Cardiac fibroblast (primary cell): ENCODE results near the gene TNFSF13B.

Source experiments
- DNase-seq, 2 donors: peaks; one replicate each; pipeline versions ENCODE4 v3.0.0 to v3.0.0-alpha.2; 2010; ENCODE audit warnings: low read depth in 2 of 2
- H3K4me3 ChIP-seq, 2 donors: replicated peaks in 1 of 2; 1 replicate in 1 of 2; 2 replicates in 1 of 2; pipeline ENCODE4 v1.5.1; 2011; ENCODE audit warnings: low read depth in 2 of 2, low read length in 2 of 2, mild to moderate bottlenecking in 2 of 2, moderate library complexity in 1 of 2
- CTCF ChIP-seq: IDR thresholded peaks from one replicate; pipeline ENCODE4 v1.5.1; 2011; ENCODE audit warnings: low read depth, mild to moderate bottlenecking, low read length, inconsistent platforms

The TNFSF13B gene

GRCh38 chr13:108316413-108316812, 46.9 kb downstream of the TNFSF13B start:
- no peak for DNase-seq
- H3K4me3 ChIP-seq = no peak overlapping the region
- no peak for TF ChIP-seq CTCF

- DNase-seq = peak; percentile 60 to 67
- peak; percentile 62 for TF ChIP-seq CTCF
- H3K4me3 ChIP-seq = no peak overlapping the region
Observed at GRCh38 chr13:108322206-108322824, 52.8 kb downstream of the TNFSF13B start.

GRCh38 chr13:108323031-108323430, 53.5 kb downstream of the TNFSF13B start:
- no peak for TF ChIP-seq CTCF
- DNase-seq = no peak
- H3K4me3 ChIP-seq = no peak overlapping the region

GRCh38 chr13:108325863-108326262, 56.3 kb downstream of the TNFSF13B start:
- no peak for DNase-seq
- no peak overlapping the region for H3K4me3 ChIP-seq
- TF ChIP-seq CTCF = no peak

- no peak overlapping the region for H3K4me3 ChIP-seq
- TF ChIP-seq CTCF = no peak
- no peak for DNase-seq
Observed at GRCh38 chr13:108326309-108326708, 56.8 kb downstream of the TNFSF13B start.

GRCh38 chr13:108328848-108329247, 59.3 kb downstream of the TNFSF13B start:
- no peak overlapping the region for H3K4me3 ChIP-seq
- no peak for TF ChIP-seq CTCF
- DNase-seq = no peak

- no peak for DNase-seq
- H3K4me3 ChIP-seq = no peak overlapping the region
- TF ChIP-seq CTCF = no peak
Observed at GRCh38 chr13:108332791-108333190, 63.3 kb downstream of the TNFSF13B start.
